Measurements from ENCODE around the gene ABI2.

GRCh38 chr2:203451011-203451410 is 122.8 kb downstream of the ABI2 start:
- TF ChIP-seq POLR2A (IDR thresholded peaks at IDR 0.05) (no peak), CTCF (IDR thresholded peaks at IDR 0.05) (no peak)
